Measurements from ENCODE around the gene WDR3.

WDR3 gene

DNA sequence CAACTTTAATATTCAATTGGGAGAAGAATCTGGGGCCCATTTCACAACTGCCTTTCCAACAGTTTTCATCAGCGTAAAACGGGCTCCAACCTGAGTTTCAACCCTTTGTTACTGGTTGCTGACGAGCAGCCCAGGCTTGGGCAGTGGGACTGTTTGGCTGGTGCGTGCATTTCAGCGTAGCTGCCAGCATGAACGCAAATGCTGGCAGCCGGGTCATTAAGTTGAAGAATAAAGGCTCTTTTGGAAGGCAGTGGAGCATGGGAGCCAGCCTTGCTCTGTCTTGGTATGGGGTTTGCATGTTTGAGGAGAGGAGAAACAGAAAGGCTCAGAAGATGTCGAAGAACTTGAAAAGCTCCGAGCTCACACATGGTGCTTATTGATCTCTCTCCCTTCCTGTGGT, 40.7 kb downstream of the WDR3 start:
- Histone ChIP-seq H3K27ac (ENCODE audit: low read depth, low read length, poor library complexity, severe bottlenecking) (no peak overlapping the region), H3K27me3 (ENCODE audit: insufficient read depth, low read length) (no peaks in the 10 kb centered on the region), H3K9ac (ENCODE audit: low read length) (no peak overlapping the region), H2AFZ (ENCODE audit: low read length) (no peak overlapping the region), H3F3A (ENCODE audit: insufficient read depth, low read length) (no peaks in the 10 kb centered on the region), H3K4me2 (ENCODE audit: low read length) (no peak overlapping the region), H3K9me2 (ENCODE audit: low read depth, low read length) (no peaks in the 10 kb centered on the region), H3K4me3 (ENCODE audit: low read depth, low read length, poor library complexity, severe bottlenecking) (no peak overlapping the region), H3K36me3 (ENCODE audit: insufficient read depth, low read length) (no peaks in the 10 kb centered on the region), H3K79me2 (ENCODE audit: insufficient read depth, low read length) (no peaks in the 10 kb centered on the region), H3K4me1 (ENCODE audit: insufficient read depth, low read length, severe bottlenecking) (peaks cover 9% of the 10 kb centered on the region), H4K20me1 (ENCODE audit: insufficient read depth, low read length) (no peaks in the 10 kb centered on the region), H3K9me3 (ENCODE audit: low read length) (no peaks in the 10 kb centered on the region)
- no peak for TF ChIP-seq EZH2 (IDR thresholded peaks at IDR 0.05; ENCODE audit: borderline replicate concordance, low read length)
- TF ChIP-seq, protein P1, sequence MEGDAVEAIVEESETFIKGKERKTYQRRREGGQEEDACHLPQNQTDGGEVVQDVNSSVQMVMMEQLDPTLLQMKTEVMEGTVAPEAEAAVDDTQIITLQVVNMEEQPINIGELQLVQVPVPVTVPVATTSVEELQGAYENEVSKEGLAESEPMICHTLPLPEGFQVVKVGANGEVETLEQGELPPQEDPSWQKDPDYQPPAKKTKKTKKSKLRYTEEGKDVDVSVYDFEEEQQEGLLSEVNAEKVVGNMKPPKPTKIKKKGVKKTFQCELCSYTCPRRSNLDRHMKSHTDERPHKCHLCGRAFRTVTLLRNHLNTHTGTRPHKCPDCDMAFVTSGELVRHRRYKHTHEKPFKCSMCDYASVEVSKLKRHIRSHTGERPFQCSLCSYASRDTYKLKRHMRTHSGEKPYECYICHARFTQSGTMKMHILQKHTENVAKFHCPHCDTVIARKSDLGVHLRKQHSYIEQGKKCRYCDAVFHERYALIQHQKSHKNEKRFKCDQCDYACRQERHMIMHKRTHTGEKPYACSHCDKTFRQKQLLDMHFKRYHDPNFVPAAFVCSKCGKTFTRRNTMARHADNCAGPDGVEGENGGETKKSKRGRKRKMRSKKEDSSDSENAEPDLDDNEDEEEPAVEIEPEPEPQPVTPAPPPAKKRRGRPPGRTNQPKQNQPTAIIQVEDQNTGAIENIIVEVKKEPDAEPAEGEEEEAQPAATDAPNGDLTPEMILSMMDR (IDR thresholded peaks at IDR 0.05; ENCODE audit: low read length) = no peak

DNA sequence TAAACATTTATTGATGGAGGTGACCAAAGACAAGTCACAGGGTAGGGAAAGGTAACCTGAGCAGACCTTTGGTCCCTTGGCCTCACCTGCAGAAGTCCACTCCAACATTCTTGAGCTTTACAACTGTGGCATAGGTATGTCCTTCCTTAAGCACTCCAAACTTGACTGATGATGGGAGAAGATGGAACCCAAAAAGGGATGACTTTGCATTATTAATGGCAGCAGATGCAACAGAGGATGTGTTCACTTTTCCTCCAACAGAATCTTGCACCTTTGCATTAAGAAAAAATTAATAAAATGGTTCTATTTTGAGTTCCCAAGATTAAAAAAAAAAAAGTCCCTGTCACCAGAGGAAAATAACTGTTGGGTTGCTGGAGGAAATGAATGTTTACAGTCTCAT, 42.2 kb downstream of the WDR3 start:
- H3K9ac ChIP-seq (ENCODE audit: low read length) = no peak overlapping the region
- H3K9me2 ChIP-seq (ENCODE audit: low read depth, low read length) = no peaks in the 10 kb centered on the region
- H3K4me1 ChIP-seq (ENCODE audit: insufficient read depth, low read length, severe bottlenecking) = peaks cover 9% of the 10 kb centered on the region
- H3K79me2 ChIP-seq (ENCODE audit: insufficient read depth, low read length) = no peaks in the 10 kb centered on the region
- H3K27me3 ChIP-seq (ENCODE audit: insufficient read depth, low read length) = no peaks in the 10 kb centered on the region
- no peak overlapping the region for H3K4me2 ChIP-seq (ENCODE audit: low read length)
- H3F3A ChIP-seq (ENCODE audit: insufficient read depth, low read length) = no peaks in the 10 kb centered on the region
- H2AFZ ChIP-seq (ENCODE audit: low read length) = no peak overlapping the region
- no peak overlapping the region for H3K27ac ChIP-seq (ENCODE audit: low read depth, low read length, poor library complexity, severe bottlenecking)
- TF ChIP-seq, protein P1 (IDR thresholded peaks at IDR 0.05; ENCODE audit: low read length) = no peak
- TF ChIP-seq EZH2 (IDR thresholded peaks at IDR 0.05; ENCODE audit: borderline replicate concordance, low read length) = no peak
- no peaks in the 10 kb centered on the region for H3K36me3 ChIP-seq (ENCODE audit: insufficient read depth, low read length)
- no peaks in the 10 kb centered on the region for H3K9me3 ChIP-seq (ENCODE audit: low read length)
- no peak overlapping the region for H3K4me3 ChIP-seq (ENCODE audit: low read depth, low read length, poor library complexity, severe bottlenecking)
- H4K20me1 ChIP-seq (ENCODE audit: insufficient read depth, low read length) = no peaks in the 10 kb centered on the region

DNA sequence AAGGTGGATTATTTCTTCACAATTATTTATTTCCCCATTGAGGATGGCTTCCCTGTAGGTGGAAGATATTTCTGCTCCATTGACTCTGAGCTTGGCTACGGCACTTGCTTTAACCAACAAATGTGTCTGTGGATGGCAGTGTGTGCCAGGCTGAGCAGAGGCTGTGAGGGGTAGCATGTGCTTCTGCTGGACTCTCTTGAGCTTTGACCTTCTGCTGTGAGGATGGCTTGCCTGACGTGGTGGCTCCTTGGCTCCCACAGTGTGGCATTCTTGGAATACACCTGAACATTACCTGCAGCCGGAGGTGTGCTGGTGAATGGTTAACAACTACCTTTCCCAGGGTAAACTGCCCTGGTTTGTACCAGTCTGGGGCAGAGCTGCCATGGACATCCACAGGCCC, 46.8 kb downstream of the WDR3 start:
- no peaks in the 10 kb centered on the region for H3K27me3 ChIP-seq (ENCODE audit: insufficient read depth, low read length)
- H3K4me2 ChIP-seq (ENCODE audit: low read length) = no peak overlapping the region
- H3K36me3 ChIP-seq (ENCODE audit: insufficient read depth, low read length) = no peaks in the 10 kb centered on the region
- H3K4me1 ChIP-seq (ENCODE audit: insufficient read depth, low read length, severe bottlenecking) = no peaks in the 10 kb centered on the region
- H3K9me2 ChIP-seq (ENCODE audit: low read depth, low read length) = no peaks in the 10 kb centered on the region
- H3K27ac ChIP-seq (ENCODE audit: low read depth, low read length, poor library complexity, severe bottlenecking) = no peak overlapping the region
- no peaks in the 10 kb centered on the region for H3K9me3 ChIP-seq (ENCODE audit: low read length)
- no peaks in the 10 kb centered on the region for H3K79me2 ChIP-seq (ENCODE audit: insufficient read depth, low read length)
- TF ChIP-seq, protein P1 (IDR thresholded peaks at IDR 0.05; ENCODE audit: low read length) = no peak
- TF ChIP-seq EZH2 (IDR thresholded peaks at IDR 0.05; ENCODE audit: borderline replicate concordance, low read length) = no peak
- H3K4me3 ChIP-seq (ENCODE audit: low read depth, low read length, poor library complexity, severe bottlenecking) = no peak overlapping the region
- no peak overlapping the region for H2AFZ ChIP-seq (ENCODE audit: low read length)
- no peak overlapping the region for H3K9ac ChIP-seq (ENCODE audit: low read length)
- no peaks in the 10 kb centered on the region for H3F3A ChIP-seq (ENCODE audit: insufficient read depth, low read length)
- no peaks in the 10 kb centered on the region for H4K20me1 ChIP-seq (ENCODE audit: insufficient read depth, low read length)

Measured in OCI-LY1 (cell line).